HL-60 (cell line): ENCODE measurements around the gene LANCL2.

ENCODE experiments used
- DNase-seq, 2 experiments: peaks; one replicate each; pipeline ENCODE4 v3.0.0-alpha.2; 2010 to 2020; ENCODE audit warnings: low read depth in 1 of 2, low spot score in 1 of 2
- H3K27ac ChIP-seq: fragments of 250-450 bp; sonication (Bioruptor Pico); replicated peaks from 2 replicates; pipeline ENCODE4 v1.5.1; 2020; ENCODE audit warnings: mild to moderate bottlenecking, moderate library complexity
- H3K27me3 ChIP-seq: fragments of 250-450 bp; sonication (Bioruptor Pico); 2 replicates; pipeline ENCODE4 v1.5.1; 2021; ENCODE audit warnings: mild to moderate bottlenecking, moderate library complexity; ENCODE audit not compliant: insufficient read depth, poor library complexity, severe bottlenecking
- H3K4me3 ChIP-seq: replicated peaks from 2 replicates; pipeline ENCODE4 v1.5.1; 2011; ENCODE audit warnings: mild to moderate bottlenecking, control low read depth, low read length; ENCODE audit not compliant: insufficient read depth
- CTCF ChIP-seq: IDR thresholded peaks from one replicate; pipeline ENCODE4 v1.5.1; 2011; ENCODE audit warnings: low read length, control low read depth, inconsistent platforms; ENCODE audit not compliant: insufficient read depth
- GABPA ChIP-seq: IDR thresholded peaks from 2 replicates; pipeline ENCODE4 v1.6.1; 2012; ENCODE audit warnings: low read depth
- POLR2AphosphoS5 ChIP-seq: IDR thresholded peaks from 2 replicates; pipeline ENCODE4 v1.6.1; 2012; ENCODE audit warnings: low read depth
- SPI1 ChIP-seq: IDR thresholded peaks from 2 replicates; pipeline ENCODE4 v1.6.1; 2012; ENCODE audit warnings: low read depth, mild to moderate bottlenecking, borderline replicate concordance
- TF ChIP-seq, protein P1 (sequence below): IDR thresholded peaks from 2 replicates; pipeline ENCODE4 v1.6.1; 2012; ENCODE audit warnings: low read depth; ENCODE audit not compliant: insufficient replicate concordance

LANCL2 gene

GRCh38 chr7:55440040-55440690, 75.0 kb downstream of the LANCL2 start:
- H3K4me3 ChIP-seq = no peak overlapping the region
- DNase-seq = peak in 1 of 2 experiments; percentile 55
- H3K27me3 ChIP-seq = no peaks in the 10 kb centered on the region
- no peak overlapping the region for H3K27ac ChIP-seq
- TF ChIP-seq, protein P1, sequence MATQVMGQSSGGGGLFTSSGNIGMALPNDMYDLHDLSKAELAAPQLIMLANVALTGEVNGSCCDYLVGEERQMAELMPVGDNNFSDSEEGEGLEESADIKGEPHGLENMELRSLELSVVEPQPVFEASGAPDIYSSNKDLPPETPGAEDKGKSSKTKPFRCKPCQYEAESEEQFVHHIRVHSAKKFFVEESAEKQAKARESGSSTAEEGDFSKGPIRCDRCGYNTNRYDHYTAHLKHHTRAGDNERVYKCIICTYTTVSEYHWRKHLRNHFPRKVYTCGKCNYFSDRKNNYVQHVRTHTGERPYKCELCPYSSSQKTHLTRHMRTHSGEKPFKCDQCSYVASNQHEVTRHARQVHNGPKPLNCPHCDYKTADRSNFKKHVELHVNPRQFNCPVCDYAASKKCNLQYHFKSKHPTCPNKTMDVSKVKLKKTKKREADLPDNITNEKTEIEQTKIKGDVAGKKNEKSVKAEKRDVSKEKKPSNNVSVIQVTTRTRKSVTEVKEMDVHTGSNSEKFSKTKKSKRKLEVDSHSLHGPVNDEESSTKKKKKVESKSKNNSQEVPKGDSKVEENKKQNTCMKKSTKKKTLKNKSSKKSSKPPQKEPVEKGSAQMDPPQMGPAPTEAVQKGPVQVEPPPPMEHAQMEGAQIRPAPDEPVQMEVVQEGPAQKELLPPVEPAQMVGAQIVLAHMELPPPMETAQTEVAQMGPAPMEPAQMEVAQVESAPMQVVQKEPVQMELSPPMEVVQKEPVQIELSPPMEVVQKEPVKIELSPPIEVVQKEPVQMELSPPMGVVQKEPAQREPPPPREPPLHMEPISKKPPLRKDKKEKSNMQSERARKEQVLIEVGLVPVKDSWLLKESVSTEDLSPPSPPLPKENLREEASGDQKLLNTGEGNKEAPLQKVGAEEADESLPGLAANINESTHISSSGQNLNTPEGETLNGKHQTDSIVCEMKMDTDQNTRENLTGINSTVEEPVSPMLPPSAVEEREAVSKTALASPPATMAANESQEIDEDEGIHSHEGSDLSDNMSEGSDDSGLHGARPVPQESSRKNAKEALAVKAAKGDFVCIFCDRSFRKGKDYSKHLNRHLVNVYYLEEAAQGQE = no peak
- TF ChIP-seq CTCF (no peak), GABPA (no peak), POLR2AphosphoS5 (no peak), SPI1 (no peak)

DNA sequence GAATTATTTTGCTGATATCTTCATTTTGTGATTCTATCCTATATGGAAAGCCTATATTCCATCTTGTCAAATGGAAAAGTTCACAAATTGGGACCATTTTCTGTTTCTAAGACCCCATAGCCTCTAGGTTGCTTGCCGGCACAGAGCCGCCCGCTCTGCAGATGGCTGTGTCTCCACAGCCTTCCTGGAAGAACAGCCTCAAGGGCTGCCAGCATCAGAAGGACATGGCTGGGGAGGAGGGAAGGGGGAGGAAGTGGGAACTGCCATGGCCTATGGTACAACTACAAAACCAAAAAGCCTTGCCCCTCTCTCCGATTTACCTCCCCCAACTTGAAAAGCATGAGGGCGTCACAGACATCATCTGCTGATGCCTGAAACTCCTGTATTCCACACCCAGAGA, 75.9 kb downstream of the LANCL2 start:
- no peak overlapping the region for H3K27ac ChIP-seq
- H3K27me3 ChIP-seq = no peaks in the 10 kb centered on the region
- no peak overlapping the region for H3K4me3 ChIP-seq
- no peak for DNase-seq
- no peak for TF ChIP-seq POLR2AphosphoS5
- TF ChIP-seq CTCF = no peak
- no peak for TF ChIP-seq GABPA

- no peak for DNase-seq
- H3K27me3 ChIP-seq = no peaks in the 10 kb centered on the region
- H3K4me3 ChIP-seq = no peak overlapping the region
- TF ChIP-seq CTCF (no peak), GABPA (no peak), SPI1 (no peak), POLR2AphosphoS5 (no peak)
- TF ChIP-seq, protein P1 = no peak
- H3K27ac ChIP-seq = no peak overlapping the region
Measured at GRCh38 chr7:55441774-55442522, 76.8 kb downstream of the LANCL2 start.
